Hematopoietic multipotent progenitor cell treated with erythropoietin and hydrocortisone succinate and interleukin-3 and kit ligand, for 8 days (in vitro differentiated cells): Measurements from ENCODE around the gene TNPO2.

Experiments
- DNase-seq: peaks from one replicate; pipeline ENCODE4 v3.0.0-alpha.2; 2015

Gene TNPO2

DNA sequence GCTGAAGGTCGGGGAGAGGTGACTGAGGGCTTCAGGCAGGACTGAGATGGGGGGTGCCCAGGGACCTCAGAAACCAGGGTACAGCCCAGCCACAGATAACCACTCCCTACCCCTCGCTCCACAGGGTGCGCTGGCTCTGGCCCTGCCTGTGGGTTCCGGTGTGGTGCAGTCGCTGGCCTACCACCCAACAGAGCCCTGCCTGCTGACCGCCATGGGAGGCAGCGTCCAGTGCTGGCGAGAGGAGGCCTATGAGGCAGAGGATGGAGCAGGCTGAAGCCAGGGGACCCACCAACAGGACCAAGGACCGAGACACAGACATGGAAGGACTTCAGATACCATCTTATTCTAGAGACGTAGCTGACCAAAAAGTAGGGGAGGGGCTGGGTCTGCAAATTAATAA lies 48.3 kb downstream of the TNPO2 start:
- no peak for DNase-seq

- no peak for DNase-seq
Observed at GRCh38 chr19:12672744-12673143, 51.0 kb downstream of the TNPO2 start.

GRCh38 chr19:12670159-12670928 lies 53.4 kb downstream of the TNPO2 start:
- no peak for DNase-seq

GRCh38 chr19:12669270-12670158 lies 54.2 kb downstream of the TNPO2 start:
- peak; percentile 88 for DNase-seq

DNA sequence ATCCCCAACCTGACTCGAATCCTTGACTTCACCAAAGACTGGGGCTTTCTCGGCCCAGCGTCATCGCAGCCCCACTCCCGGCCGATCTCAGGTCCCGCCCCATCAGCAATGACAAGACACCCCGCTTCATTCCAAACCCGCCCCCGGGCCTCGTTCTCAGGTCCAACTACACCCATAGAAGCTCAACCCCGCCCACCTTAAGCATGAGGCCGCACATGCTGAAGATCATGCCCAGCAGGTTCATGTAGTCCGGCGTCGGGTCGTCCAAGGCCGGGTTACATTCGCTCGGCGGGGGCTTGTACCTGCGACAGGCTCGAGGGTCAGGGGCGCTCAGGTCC lies 54.8 kb downstream of the TNPO2 start:
- peak; percentile 78 for DNase-seq

DNA sequence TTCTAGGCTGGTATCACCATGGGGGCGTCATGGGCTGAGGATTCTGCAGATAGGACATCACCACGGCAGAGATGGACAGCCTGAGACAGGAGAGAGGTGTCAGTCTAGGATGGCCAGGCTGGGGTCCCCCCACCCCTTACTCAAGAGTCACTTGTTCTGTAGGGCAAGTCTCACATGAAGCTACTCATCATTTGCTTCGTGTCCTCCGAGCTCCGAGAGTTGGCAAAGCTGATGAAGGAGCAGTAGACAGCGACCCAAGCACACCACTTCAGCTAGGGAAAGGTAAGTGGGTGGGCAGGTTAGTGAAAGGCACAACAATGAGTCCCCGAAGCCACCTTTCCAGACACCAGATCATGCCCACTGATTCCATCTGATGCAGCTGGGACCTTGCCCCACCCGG lies 55.4 kb downstream of the TNPO2 start:
- no peak for DNase-seq

DNA sequence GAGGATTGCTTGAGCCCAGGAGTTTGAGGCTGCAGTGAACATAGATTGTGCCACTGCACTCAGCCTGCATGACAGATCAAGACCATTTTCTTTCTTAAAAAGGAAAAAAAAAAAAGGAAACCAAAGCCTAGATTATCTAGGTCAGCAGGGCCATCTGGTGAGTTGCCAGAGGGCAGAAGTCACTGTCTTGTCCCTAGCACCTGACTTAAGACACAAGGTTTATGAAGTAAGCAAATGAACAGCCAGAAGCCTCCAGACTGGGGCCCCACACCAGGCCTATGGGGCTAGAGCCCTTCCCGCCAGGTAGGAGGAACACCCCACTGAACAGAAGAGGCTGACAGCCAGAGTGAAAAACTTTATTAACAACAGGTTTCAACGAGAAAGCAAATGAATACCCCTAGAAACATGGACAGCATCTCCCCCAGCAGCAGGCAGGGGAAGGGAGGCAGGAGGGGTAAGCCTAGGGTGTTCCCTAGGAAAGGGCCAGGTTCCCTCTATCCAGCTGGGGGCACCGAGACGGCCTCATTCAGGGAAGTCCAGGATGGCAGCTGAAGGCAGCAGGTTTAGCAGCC lies 55.9 kb downstream of the TNPO2 start:
- no peak for DNase-seq

DNA sequence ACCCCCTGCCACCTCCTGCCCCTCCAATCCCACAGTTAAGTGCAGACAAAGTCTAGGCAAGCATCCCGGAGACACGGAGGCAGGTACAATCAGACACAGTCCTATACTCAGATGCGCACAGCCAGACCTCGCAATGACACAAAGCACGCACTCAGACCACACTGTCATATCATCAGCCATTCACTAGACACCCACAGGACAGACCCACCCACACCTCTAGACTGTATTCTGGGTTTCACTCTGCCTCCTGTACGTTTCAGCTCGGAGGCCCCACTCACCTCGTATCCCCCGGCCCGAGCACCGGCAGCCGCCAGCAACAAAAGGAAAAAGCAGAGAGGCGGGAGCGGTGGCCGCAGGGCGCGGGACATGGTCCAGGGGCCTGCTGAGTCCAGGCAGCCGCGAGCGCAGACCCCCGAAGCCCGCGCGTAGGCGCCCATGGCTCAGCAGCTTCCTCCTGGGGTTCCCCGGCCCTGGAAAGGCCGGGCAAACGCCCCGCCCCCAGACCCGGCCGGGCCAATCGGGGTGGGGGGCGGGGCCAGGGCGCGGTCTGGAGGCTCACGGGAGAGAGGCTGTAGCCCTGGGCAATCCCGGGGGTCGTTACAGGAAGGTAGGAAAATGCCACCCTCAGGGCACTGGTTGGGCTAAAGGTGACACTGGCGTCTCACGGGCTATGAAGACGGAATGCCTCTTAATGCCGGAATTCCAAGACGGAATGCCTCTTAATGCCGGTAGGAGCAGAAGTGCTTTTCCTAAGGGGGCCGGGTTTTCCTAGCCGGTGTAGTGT lies 57.3 kb downstream of the TNPO2 start, which contains the start of the genes MAN2B1 and WDR83:
Gene MAN2B1, minus strand, starts transcription at position 478 of the 784 bp plus-strand sequence. Its CDS starts 41 bp downstream, at position 437.
Gene WDR83, plus strand, starts transcription at position 543 of the 784 bp plus-strand sequence. CDS start 2,984 bp downstream, outside the sequence.
- peak; percentile 77 for DNase-seq

DNA sequence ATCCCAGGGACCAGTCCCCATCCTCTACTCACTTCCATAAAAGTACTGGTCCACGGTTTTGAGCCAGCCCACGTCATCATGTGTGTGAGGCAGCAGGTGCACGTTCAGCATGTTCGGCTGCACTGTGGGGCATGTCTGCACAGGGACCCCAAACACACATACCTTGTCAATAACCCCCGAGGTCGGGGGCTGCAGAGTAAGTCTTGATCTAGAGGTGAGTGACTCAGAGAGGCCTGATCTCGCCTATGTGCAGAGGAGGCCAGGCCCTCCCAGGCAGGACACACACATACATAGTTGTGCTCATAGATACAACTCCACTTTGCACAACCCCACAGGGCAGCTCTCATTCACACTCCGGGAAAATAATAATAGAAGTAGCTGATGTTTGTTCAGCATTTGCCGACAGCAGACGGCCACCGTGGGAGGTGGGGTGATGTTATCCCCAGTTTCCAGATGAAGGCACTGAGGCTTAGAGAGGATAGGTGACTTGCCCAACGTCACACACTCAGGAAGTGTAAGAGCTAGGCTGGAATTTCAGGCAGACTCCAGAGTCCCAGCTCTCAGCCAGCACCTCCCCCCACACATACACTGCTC lies 58.0 kb downstream of the TNPO2 start:
- DNase-seq = no peak

DNA sequence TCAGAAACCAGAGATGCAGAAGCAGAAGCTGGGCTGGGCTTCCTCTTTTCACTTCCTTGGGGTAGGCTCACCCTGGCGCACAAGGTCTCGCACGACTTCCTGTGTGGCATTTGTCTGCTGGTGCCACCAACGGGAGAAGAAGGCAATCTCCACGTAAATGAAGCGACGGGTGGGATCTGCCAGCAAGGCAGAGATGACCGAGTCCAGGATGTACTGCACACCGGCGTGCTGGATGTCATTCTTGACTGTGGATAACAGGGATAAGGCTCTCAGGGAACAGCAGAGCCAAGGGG lies 58.5 kb downstream of the TNPO2 start:
- peak; percentile 29 for DNase-seq

- DNase-seq = peak; percentile 72
Observed at GRCh38 chr19:12664406-12665280, 59.1 kb downstream of the TNPO2 start.

- DNase-seq = no peak
Observed at GRCh38 chr19:12660980-12661379, 62.8 kb downstream of the TNPO2 start.

GRCh38 chr19:12657966-12658365 lies 65.8 kb downstream of the TNPO2 start:
- no peak for DNase-seq

GRCh38 chr19:12656899-12657571 lies 66.7 kb downstream of the TNPO2 start:
- no peak for DNase-seq

DNA sequence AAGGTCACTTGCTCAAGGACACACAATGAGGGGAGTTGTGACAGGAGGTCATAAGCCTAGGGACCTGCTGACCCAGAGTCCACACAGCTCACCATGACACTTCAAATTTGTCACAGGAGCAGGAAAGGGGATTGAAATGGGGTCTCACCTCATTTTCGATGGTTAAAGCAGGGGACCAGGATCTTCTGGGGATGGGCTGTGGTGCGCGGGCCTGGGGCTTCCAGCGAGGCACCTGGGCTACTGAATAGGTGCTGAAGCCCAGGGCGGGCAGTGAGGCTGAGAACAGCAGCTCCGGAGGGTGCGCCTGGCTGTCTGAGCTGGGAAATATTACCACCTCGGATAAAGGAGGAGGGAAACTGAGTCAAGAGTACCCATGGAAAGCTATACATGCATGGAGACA lies 68.2 kb downstream of the TNPO2 start:
- no peak for DNase-seq

- DNase-seq = no peak
Observed at GRCh38 chr19:12652219-12652618, 71.5 kb downstream of the TNPO2 start.

DNA sequence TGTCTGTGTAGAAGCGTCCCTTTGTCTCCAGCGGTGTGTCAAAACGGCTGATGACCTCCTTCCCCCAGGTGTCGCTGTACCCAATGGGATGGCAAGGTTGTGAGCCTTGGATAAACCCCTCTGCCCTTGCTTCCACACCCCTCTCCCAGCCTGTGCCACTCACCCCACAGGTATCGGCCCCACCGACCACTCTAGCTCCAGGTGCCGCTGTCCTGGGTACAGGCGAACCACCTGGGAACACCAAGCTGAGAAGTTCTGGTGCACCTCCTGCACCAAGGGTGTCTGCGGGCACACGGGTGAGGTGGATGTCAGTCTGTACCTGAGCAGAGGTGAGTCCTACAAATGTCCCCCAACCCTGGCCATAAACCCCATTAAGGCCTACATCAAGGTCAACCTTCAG lies 73.8 kb downstream of the TNPO2 start:
- no peak for DNase-seq
